ENCODE results near the gene C3orf20.

GRCh38 chr3:14811684-14812083, 136.7 kb downstream of the C3orf20 start:
- TF ChIP-seq FOXA1 (IDR thresholded peaks at IDR 0.05) (no peak), BHLHE40 (IDR thresholded peaks at IDR 0.05; ENCODE audit: borderline replicate concordance) (no peak), LEF1 (IDR thresholded peaks at IDR 0.05; ENCODE audit: borderline replicate concordance) (no peak), ZNF384 (IDR thresholded peaks at IDR 0.05) (no peak), FOXK2 (IDR thresholded peaks at IDR 0.05) (no peak), FOXM1 (IDR thresholded peaks at IDR 0.05; ENCODE audit: borderline replicate concordance) (no peak)
